PFSK-1 (cell line): ENCODE results near the gene CD300H.

Experiments used
- POLR2AphosphoS5 ChIP-seq: IDR thresholded peaks from 2 replicates; pipeline ENCODE4 v1.6.1; 2012; ENCODE audit warnings: low read depth, mild to moderate bottlenecking, control low read depth, low read length, moderate library complexity
- SIN3A ChIP-seq: IDR thresholded peaks from 2 replicates; pipeline ENCODE4 v1.6.1; 2012; ENCODE audit warnings: mild to moderate bottlenecking, low read length, moderate library complexity, borderline replicate concordance; ENCODE audit not compliant: insufficient read depth
- TAF1 ChIP-seq: IDR thresholded peaks from 2 replicates; pipeline ENCODE4 v1.6.1; 2012; ENCODE audit warnings: low read length, control low read depth, borderline replicate concordance; ENCODE audit not compliant: insufficient read depth
- TF ChIP-seq, protein P1 (sequence below), 2 experiments: IDR thresholded peaks; 2 replicates each; pipeline versions ENCODE4 v1.6.1 to v1.8.0; 2011 to 2012; ENCODE audit warnings: low read depth in 2 of 2, low read length in 2 of 2, control low read depth in 1 of 2, inconsistent platforms in 1 of 2, mild to moderate bottlenecking in 1 of 2, moderate library complexity in 1 of 2; ENCODE audit not compliant: insufficient read depth in 1 of 2

DNA sequence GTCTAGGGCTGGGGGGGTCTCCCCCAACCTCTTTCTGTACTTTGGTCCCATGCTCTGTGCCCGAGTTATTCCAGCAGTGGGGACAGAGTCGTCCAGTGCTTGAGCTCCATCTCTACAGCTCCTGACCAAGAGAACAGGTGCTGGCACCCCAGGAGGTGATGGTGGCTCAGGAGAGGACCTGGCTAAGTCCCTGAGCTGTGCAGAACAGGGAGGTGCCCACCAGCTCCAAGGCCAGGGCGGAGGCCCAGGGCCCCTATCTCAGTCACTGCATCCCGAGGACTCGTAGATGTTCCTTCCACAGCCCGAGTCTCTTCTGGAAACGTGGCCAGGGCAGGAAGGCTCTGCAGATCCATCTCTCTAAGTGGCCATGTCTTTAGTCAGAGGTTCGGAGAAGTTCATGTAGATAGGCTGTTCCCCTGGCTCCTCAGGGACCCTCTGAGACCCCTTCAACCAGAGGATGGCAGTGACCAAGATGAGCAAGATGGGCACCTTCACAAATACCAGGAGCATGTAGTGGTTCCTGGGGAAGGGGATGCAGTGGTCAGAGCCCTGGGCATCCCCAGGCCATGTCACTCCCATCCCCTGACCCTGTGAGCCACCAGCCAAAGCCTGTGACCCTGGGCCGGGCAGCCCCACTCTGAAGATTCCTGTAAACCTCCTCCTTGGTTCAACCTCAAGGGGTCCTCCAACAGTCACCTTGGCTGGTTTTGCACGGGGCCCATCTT is 44.8 kb downstream of the CD300H start:
- no peak for TF ChIP-seq POLR2AphosphoS5
- no peak for TF ChIP-seq SIN3A
- TF ChIP-seq TAF1 = no peak
- TF ChIP-seq, protein P1, sequence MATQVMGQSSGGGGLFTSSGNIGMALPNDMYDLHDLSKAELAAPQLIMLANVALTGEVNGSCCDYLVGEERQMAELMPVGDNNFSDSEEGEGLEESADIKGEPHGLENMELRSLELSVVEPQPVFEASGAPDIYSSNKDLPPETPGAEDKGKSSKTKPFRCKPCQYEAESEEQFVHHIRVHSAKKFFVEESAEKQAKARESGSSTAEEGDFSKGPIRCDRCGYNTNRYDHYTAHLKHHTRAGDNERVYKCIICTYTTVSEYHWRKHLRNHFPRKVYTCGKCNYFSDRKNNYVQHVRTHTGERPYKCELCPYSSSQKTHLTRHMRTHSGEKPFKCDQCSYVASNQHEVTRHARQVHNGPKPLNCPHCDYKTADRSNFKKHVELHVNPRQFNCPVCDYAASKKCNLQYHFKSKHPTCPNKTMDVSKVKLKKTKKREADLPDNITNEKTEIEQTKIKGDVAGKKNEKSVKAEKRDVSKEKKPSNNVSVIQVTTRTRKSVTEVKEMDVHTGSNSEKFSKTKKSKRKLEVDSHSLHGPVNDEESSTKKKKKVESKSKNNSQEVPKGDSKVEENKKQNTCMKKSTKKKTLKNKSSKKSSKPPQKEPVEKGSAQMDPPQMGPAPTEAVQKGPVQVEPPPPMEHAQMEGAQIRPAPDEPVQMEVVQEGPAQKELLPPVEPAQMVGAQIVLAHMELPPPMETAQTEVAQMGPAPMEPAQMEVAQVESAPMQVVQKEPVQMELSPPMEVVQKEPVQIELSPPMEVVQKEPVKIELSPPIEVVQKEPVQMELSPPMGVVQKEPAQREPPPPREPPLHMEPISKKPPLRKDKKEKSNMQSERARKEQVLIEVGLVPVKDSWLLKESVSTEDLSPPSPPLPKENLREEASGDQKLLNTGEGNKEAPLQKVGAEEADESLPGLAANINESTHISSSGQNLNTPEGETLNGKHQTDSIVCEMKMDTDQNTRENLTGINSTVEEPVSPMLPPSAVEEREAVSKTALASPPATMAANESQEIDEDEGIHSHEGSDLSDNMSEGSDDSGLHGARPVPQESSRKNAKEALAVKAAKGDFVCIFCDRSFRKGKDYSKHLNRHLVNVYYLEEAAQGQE (IDR thresholded peaks at IDR 0.05; ENCODE audit: insufficient read depth in 1 of 2, low read depth in 2 of 2, low read length in 2 of 2) = no peak
